GM23248 (cell line): ENCODE results near the gene IL1A. TPM values are rescaled to one million over a fixed set of nuclear protein-coding genes. Genes with fewer than 3 reads are reported as not detected.

ENCODE experiments used
- DNase-seq: peaks from one replicate; pipeline ENCODE4 v3.0.0-alpha.2; 2015
- H2AFZ ChIP-seq: fragments of 200-600 bp; sonication (generic); 2 replicates; pipeline ENCODE4 v1.6.1; 2016; ENCODE audit warnings: antibody characterized with exemption
- H3F3A ChIP-seq: fragments of 200-600 bp; sonication (generic); 2 replicates; pipeline ENCODE4 v1.6.1; 2016; ENCODE audit warnings: mild to moderate bottlenecking, antibody characterized with exemption, mixed run types; ENCODE audit not compliant: insufficient read depth
- H3K27ac ChIP-seq: fragments of 200-600 bp; sonication (generic); 2 replicates; pipeline ENCODE4 v1.5.1; 2016; ENCODE audit warnings: mild to moderate bottlenecking
- H3K27me3 ChIP-seq: fragments of 200-600 bp; sonication (generic); replicated peaks from 2 replicates; pipeline ENCODE4 v1.6.1; 2016; ENCODE audit warnings: mild to moderate bottlenecking; ENCODE audit not compliant: insufficient read depth
- H3K36me3 ChIP-seq: fragments of 200-600 bp; sonication (generic); 2 replicates; pipeline ENCODE4 v1.6.1; 2016; ENCODE audit warnings: low read depth, mild to moderate bottlenecking
- H3K4me1 ChIP-seq: fragments of 200-600 bp; sonication (generic); 2 replicates; pipeline ENCODE4 v1.6.1; 2016; ENCODE audit warnings: mild to moderate bottlenecking; ENCODE audit not compliant: insufficient read depth
- H3K4me2 ChIP-seq: fragments of 200-600 bp; sonication (generic); one replicate; pipeline ENCODE4 v1.6.1; 2016; ENCODE audit warnings: mild to moderate bottlenecking; ENCODE audit not compliant: unreplicated experiment
- H3K4me3 ChIP-seq: fragments of 200-600 bp; sonication (generic); 2 replicates; pipeline ENCODE4 v1.5.1; 2016; ENCODE audit warnings: mild to moderate bottlenecking
- H3K79me2 ChIP-seq: fragments of 200-600 bp; sonication (generic); 2 replicates; pipeline ENCODE4 v1.6.1; 2016; ENCODE audit warnings: mild to moderate bottlenecking; ENCODE audit not compliant: insufficient read depth
- H3K9ac ChIP-seq: fragments of 200-600 bp; sonication (generic); 2 replicates; pipeline ENCODE4 v1.6.1; 2016; ENCODE audit warnings: mild to moderate bottlenecking
- H3K9me2 ChIP-seq: fragments of 200-600 bp; sonication (generic); 2 replicates; pipeline ENCODE4 v1.6.1; 2016; ENCODE audit warnings: mixed run types, mild to moderate bottlenecking, moderate library complexity; ENCODE audit not compliant: insufficient read depth
- H3K9me3 ChIP-seq: fragments of 200-600 bp; sonication (generic); one replicate; pipeline ENCODE4 v1.6.1; 2017; ENCODE audit warnings: low read depth
- H4K20me1 ChIP-seq: fragments of 200-600 bp; sonication (generic); 2 replicates; pipeline ENCODE4 v1.6.0; 2016; ENCODE audit not compliant: insufficient read depth
- EZH2 ChIP-seq: fragments of 200-600 bp; sonication (generic); IDR thresholded peaks from 2 replicates; pipeline ENCODE4 v1.6.1; 2018; ENCODE audit warnings: antibody characterized with exemption, mild to moderate bottlenecking; ENCODE audit not compliant: insufficient read depth, poor library complexity, severe bottlenecking
- EZH2phosphoT487 ChIP-seq: fragments of 200-600 bp; sonication (generic); IDR thresholded peaks from 2 replicates; pipeline ENCODE4 v1.6.1; 2018; ENCODE audit warnings: antibody characterized with exemption, moderate library complexity, mild to moderate bottlenecking, low read depth; ENCODE audit not compliant: insufficient read depth
- WGBS, 2 experiments: methylation state at CpG; one replicate each; pipeline ENCODE4 v1.1.6; 2015 to 2017; ENCODE audit warnings: low lambda C conversion rate in 2 of 2, low coverage in 1 of 2; ENCODE audit errors: missing lambda C conversion rate in 2 of 2; 5-methylcytosine and 5-hydroxymethylcytosine counted together
- in situ Hi-C: fragments of 300-500 bp; cut with MboI; formaldehyde crosslinking; loops from 2 replicates; pipeline ENCODE4 v1.15.0; 2020
- polyA plus RNA-seq: library from polyadenylated mRNA; unstranded; fragments of >200 nt; fragmentation: Nextera tagmentation; extraction: Ambion mirVana; gene quantifications from 2 replicates; pipeline ENCODE4 v1.2.1, GENCODE V29; 2016
- total RNA-seq: library from RNA; depleted of rRNA; stranded (reverse); fragments of >200 nt; shearing (Covaris generic); gene quantifications from 2 replicates; pipeline ENCODE4 v1.2.3, GENCODE V29; 2014

Gene IL1A
- total and polyA plus RNA-seq, 2 experiments from 2014 or later: 0.54 TPM; not detected in 1

DNA sequence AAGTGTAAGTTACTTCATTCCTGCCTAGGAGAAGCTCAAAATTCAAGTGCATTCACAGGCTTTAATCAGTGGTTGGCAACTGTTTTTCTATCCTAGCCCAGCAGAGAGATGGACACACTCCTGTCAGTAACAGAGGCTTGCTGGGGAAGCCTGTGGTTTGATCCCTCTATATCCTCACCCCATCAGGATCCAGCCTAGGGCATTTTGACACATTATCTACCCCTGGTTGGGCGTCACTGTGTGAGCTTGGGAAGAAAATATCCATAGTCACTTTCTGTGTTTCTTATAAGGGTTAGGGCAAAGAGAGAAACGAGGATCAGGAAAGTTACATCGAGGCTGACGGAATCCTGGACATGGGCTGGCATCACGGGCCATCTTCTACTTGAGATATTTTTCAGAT lies 53.5 kb downstream of the IL1A start:
- Histone ChIP-seq H3K4me3 (no peak overlapping the region), H3F3A (no peaks in the 10 kb centered on the region), H3K27ac (no peak overlapping the region), H3K79me2 (no peaks in the 10 kb centered on the region), H3K9ac (no peak overlapping the region), H3K9me2 (no peaks in the 10 kb centered on the region), H3K4me2 (no peak overlapping the region), H3K27me3 (no peaks in the 10 kb centered on the region), H2AFZ (no peak overlapping the region), H3K36me3 (no peaks in the 10 kb centered on the region), H3K4me1 (no peaks in the 10 kb centered on the region), H4K20me1 (no peaks in the 10 kb centered on the region), H3K9me3 (no peaks in the 10 kb centered on the region)
- WGBS, 2 experiments: 74% methylated on average over 5 of the region's 5 CpGs
- no peak for TF ChIP-seq EZH2phosphoT487
- no peak for TF ChIP-seq EZH2
- DNase-seq: no peak
- in situ Hi-C loops: no loop called here

DNA sequence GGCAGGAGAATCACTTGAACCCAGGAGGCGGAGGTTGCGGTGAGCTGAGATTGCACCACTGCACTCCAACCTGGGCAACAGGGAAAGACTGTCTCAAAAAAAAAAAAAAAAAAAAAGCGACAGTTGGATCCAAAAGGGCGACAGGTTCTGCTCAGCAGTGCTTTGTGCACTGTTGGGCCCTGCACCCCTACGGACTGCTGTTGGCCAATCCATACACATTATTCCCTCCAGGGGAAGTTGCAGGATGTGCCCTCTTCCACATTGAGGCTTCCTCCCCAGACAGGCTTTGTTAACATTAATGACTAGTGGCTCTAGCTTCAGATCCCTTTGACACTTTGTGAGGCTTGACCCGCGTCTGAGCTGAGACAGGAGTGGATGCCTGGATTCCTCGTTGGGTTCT lies 54.1 kb downstream of the IL1A start:
- no peaks in the 10 kb centered on the region for H3K9me3 ChIP-seq
- no peak overlapping the region for H2AFZ ChIP-seq
- H4K20me1 ChIP-seq: no peaks in the 10 kb centered on the region
- no peak for DNase-seq
- H3K4me2 ChIP-seq: no peak overlapping the region
- H3F3A ChIP-seq: no peaks in the 10 kb centered on the region
- no peak overlapping the region for H3K27ac ChIP-seq
- no peaks in the 10 kb centered on the region for H3K36me3 ChIP-seq
- H3K4me3 ChIP-seq: no peak overlapping the region
- 79 to 81% methylated on average over 5 to 8 of the region's 8 CpGs for WGBS, 2 experiments
- in situ Hi-C loops: no loop called here
- TF ChIP-seq EZH2phosphoT487 (no peak), EZH2 (no peak)
- H3K9me2 ChIP-seq: no peaks in the 10 kb centered on the region
- no peaks in the 10 kb centered on the region for H3K27me3 ChIP-seq
- H3K9ac ChIP-seq: no peak overlapping the region
- no peaks in the 10 kb centered on the region for H3K79me2 ChIP-seq
- no peaks in the 10 kb centered on the region for H3K4me1 ChIP-seq

DNA sequence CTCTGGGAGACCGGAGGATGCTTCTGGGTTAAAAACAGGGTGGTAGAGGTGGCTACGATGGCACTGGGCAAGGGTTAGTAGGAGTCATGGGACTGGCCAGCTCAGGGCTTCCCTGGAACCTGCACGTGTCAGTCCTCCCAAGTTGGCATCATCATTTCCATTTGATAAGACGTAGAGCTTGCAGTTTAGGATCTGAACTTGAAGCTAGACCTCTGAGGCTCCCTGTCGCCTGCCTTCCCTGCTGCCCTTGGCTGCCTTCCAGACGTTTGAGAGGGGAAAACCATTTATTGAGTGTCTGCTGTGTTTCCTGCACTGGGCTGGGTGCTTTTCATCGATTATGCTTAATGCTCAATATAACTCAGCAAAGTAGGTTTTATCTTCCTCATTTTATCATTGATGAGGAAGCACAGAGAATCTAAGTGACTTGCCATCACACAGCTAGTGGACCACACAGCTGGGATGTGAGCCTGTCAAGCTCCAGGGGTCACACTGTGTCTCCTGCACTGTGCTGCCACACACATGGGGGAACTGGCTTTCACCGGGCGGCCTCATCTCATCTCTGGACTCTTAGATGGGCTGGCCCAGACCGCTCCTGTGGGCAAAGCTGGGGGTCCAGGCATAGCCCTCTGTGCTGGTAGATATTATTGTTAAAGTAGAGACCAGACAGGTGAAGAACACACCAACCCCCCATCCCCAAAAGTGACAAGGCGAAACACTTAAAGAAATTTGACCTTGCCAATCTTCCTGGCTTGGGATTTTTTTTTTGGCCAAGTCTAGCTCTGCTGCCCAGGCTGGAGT lies 55.7 kb downstream of the IL1A start:
- no peaks in the 10 kb centered on the region for H3K9me3 ChIP-seq
- TF ChIP-seq EZH2phosphoT487 (no peak), EZH2 (no peak)
- 55 to 60% methylated on average over 11 of the region's 11 CpGs for WGBS, 2 experiments
- H3K9me2 ChIP-seq: no peaks in the 10 kb centered on the region
- no peaks in the 10 kb centered on the region for H4K20me1 ChIP-seq
- in situ Hi-C loops: no loop called here
- no peak for DNase-seq
- H2AFZ ChIP-seq: no peak overlapping the region
- H3K9ac ChIP-seq: no peak overlapping the region
- no peaks in the 10 kb centered on the region for H3K36me3 ChIP-seq
- H3K4me3 ChIP-seq: no peak overlapping the region
- H3K4me1 ChIP-seq: no peaks in the 10 kb centered on the region
- no peak overlapping the region for H3K27ac ChIP-seq
- H3K4me2 ChIP-seq: no peak overlapping the region
- H3F3A ChIP-seq: no peaks in the 10 kb centered on the region
- no peaks in the 10 kb centered on the region for H3K79me2 ChIP-seq
- H3K27me3 ChIP-seq: no peaks in the 10 kb centered on the region

DNA sequence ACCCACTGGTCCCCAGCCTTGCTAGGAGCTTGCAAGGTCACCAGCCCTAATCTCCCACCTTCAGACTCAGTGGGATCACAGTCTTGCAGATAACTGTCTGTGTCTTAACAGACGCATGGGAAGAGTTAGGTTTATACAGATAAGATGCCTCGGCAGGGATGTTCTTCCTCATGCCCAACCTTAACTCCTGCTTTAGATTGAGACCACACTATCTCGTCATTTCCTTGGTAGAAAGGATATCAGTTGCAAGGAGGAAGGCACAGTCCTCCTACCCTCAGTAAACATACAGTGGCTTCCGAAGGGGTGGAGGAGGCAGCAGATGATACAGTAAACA lies 56.3 kb downstream of the IL1A start:
- in situ Hi-C loops: no loop called here
- no peaks in the 10 kb centered on the region for H3K27me3 ChIP-seq

More for the DNA sequence above, 56.3 kb downstream of the IL1A start:
- Histone ChIP-seq H3K4me3 (no peak overlapping the region), H3K27ac (no peak overlapping the region), H3F3A (no peaks in the 10 kb centered on the region), H4K20me1 (no peaks in the 10 kb centered on the region), H3K79me2 (no peaks in the 10 kb centered on the region), H3K9ac (no peak overlapping the region), H2AFZ (no peak overlapping the region), H3K36me3 (no peaks in the 10 kb centered on the region), H3K4me1 (no peaks in the 10 kb centered on the region), H3K4me2 (no peak overlapping the region), H3K9me2 (no peaks in the 10 kb centered on the region), H3K9me3 (no peaks in the 10 kb centered on the region)
- TF ChIP-seq EZH2 (no peak), EZH2phosphoT487 (no peak)
- 76 to 81% methylated on average over 4 of the region's 4 CpGs for WGBS, 2 experiments
- no peak for DNase-seq
